Measurements from ENCODE around the gene TNNC1. TPM values are rescaled to one million over a fixed set of nuclear protein-coding genes. Genes with fewer than 3 reads are reported as not detected.

The TNNC1 gene
- polyA plus RNA-seq, 3 donors, result not detected

DNA sequence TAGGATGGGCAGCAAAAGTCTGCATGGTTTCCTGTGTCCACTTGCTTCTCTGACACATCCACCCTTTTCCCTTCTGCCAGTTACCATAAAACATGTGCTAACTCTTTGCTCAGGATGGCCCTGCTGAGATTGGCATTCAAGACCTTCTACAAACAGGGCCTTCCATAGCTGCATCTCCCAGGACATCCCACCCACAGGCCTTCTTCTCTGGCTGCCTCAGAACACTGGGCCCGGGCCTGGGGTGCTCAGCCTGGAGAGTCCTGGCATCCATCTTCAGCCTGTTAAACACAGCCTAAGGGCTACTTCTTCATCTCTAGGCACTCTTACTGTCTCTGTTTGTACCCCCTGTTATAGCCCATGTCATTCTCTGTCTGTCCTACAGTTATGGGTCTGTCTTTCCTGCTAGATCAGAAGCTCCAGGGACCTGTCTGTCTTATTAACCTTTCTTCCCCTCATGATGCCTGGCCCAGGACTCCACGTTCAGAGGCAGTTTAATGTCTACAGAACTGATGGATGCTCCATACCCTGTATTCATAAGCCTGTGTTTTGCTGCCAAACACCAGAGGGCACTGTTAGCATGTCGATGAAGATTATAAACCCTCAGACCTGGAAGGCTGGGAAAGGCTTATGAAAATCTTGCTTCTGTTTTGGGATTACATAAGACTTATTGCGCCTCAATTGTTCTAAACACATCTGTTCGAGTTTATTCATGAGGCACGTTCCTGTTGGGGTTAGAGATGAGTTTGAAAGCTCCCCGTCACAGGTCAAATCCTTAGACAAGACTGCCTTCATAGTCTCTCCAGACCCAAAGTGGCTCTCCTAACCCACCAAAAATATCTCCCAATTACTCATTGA lies 25.5 kb downstream of the TNNC1 start:
- TF ChIP-seq, protein P1, sequence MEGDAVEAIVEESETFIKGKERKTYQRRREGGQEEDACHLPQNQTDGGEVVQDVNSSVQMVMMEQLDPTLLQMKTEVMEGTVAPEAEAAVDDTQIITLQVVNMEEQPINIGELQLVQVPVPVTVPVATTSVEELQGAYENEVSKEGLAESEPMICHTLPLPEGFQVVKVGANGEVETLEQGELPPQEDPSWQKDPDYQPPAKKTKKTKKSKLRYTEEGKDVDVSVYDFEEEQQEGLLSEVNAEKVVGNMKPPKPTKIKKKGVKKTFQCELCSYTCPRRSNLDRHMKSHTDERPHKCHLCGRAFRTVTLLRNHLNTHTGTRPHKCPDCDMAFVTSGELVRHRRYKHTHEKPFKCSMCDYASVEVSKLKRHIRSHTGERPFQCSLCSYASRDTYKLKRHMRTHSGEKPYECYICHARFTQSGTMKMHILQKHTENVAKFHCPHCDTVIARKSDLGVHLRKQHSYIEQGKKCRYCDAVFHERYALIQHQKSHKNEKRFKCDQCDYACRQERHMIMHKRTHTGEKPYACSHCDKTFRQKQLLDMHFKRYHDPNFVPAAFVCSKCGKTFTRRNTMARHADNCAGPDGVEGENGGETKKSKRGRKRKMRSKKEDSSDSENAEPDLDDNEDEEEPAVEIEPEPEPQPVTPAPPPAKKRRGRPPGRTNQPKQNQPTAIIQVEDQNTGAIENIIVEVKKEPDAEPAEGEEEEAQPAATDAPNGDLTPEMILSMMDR (IDR thresholded peaks at IDR 0.05), result peak; percentile 81
- Histone ChIP-seq H3K4me3 (replicated peaks in 1 of 3; ENCODE audit: low read depth in 2 of 3, low read length in 3 of 3) (no peak overlapping the region), H2AFZ (ENCODE audit: insufficient read depth, low read depth, low read length, poor library complexity, severe bottlenecking) (no peak overlapping the region), H3K9me3 (replicated peaks in 1 of 2; ENCODE audit: control insufficient read depth in 1 of 2, insufficient read depth in 1 of 2, low read length in 2 of 2) (no peaks in the 10 kb centered on the region), H3K4me2 (replicated peaks; ENCODE audit: extremely low read depth, low read length, poor library complexity, severe bottlenecking) (no peak overlapping the region), H3K36me3 (replicated peaks in 1 of 2; ENCODE audit: control insufficient read depth in 1 of 2, insufficient read depth in 2 of 2, low read length in 2 of 2) (no peaks in the 10 kb centered on the region), H4K20me1 (ENCODE audit: insufficient read depth, low read length) (no peaks in the 10 kb centered on the region), H3K27ac (ENCODE audit: low read depth in 1 of 2, low read length in 2 of 2) (no peak overlapping the region), H3K4me1 (ENCODE audit: control insufficient read depth in 1 of 2, insufficient read depth in 2 of 2, low read length in 2 of 2) (peaks cover 15 to 20% of the 10 kb centered on the region in 2 donors), H3K9ac (ENCODE audit: insufficient read depth, low read length, poor library complexity, severe bottlenecking) (no peak overlapping the region), H3K79me2 (ENCODE audit: insufficient read depth, low read length) (no peaks in the 10 kb centered on the region), H3K27me3 (ENCODE audit: control insufficient read depth in 2 of 2, insufficient read depth in 2 of 2, low read length in 2 of 2) (no peaks in the 10 kb centered on the region)
- Mint-ChIP-seq H3K27ac (peak overlapping the region in 1 of 7 donors; percentile 18), H3K4me3 (no peak overlapping the region), H3K9me3 (peaks cover 0 to 3% (median 0%) of the 10 kb centered on the region in 7 donors), H3K36me3 (no peaks in the 10 kb centered on the region), H3K27me3 (ENCODE audit: low read depth in 3 of 3) (peaks cover 2 to 8% (median 3%) of the 10 kb centered on the region in 3 donors), H3K4me1 (peaks cover 22% of the 10 kb centered on the region)
- intact Hi-C loops (cut with micrococcal nuclease), result loop anchor here (1.0 to 2.0 kb wide), 2 partner anchors 16 to 19 kb away; partner anchors contain the start of gene SEMA3G (in 1 of the 2)
- 0% methylated on average over 1 of the region's 7 CpGs for WGBS (ENCODE audit: insufficient coverage)
- DNase-seq, result peak; percentile 44 to 63 (median 61)

DNA sequence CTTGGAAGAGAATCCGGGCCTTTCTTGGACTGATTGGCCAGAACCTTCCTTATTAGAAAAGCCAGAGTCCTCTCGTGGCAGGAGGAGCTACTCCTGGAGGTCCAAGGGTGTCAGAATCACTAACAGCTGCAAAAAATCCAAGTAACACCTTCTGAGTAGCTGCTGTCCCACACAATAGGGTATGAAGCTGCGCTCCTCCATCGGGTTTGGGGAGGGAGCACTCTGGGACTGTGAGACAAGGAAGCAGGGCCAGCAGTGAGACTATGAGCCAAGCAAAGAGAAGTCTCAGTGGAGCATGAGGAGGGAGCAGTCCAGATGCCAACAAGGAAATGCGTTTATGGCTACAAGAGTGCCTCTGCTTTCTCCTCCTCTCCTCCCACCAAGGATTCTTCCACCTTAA lies 30.7 kb downstream of the TNNC1 start:
- Histone ChIP-seq H3K4me3 (replicated peaks in 1 of 3; ENCODE audit: low read depth in 2 of 3, low read length in 3 of 3) (no peak overlapping the region), H3K79me2 (ENCODE audit: insufficient read depth, low read length) (no peaks in the 10 kb centered on the region), H3K9ac (ENCODE audit: insufficient read depth, low read length, poor library complexity, severe bottlenecking) (no peak overlapping the region), H2AFZ (ENCODE audit: insufficient read depth, low read depth, low read length, poor library complexity, severe bottlenecking) (no peak overlapping the region), H3K4me2 (replicated peaks; ENCODE audit: extremely low read depth, low read length, poor library complexity, severe bottlenecking) (no peak overlapping the region), H3K36me3 (replicated peaks in 1 of 2; ENCODE audit: control insufficient read depth in 1 of 2, insufficient read depth in 2 of 2, low read length in 2 of 2) (peaks cover 11 to 26% of the 10 kb centered on the region in 2 donors), H3K27ac (ENCODE audit: low read depth in 1 of 2, low read length in 2 of 2) (no peak overlapping the region), H3K9me3 (replicated peaks in 1 of 2; ENCODE audit: control insufficient read depth in 1 of 2, insufficient read depth in 1 of 2, low read length in 2 of 2) (no peaks in the 10 kb centered on the region), H4K20me1 (ENCODE audit: insufficient read depth, low read length) (no peaks in the 10 kb centered on the region), H3K4me1 (ENCODE audit: control insufficient read depth in 1 of 2, insufficient read depth in 2 of 2, low read length in 2 of 2) (no peaks in the 10 kb centered on the region), H3K27me3 (ENCODE audit: control insufficient read depth in 2 of 2, insufficient read depth in 2 of 2, low read length in 2 of 2) (no peaks in the 10 kb centered on the region)
- whole genome bisulfite sequencing (ENCODE audit: insufficient coverage), result 100% methylated on average over 4 of the region's 5 CpGs
- TF ChIP-seq, protein P1 (IDR thresholded peaks at IDR 0.05), result no peak
- H3K27ac Mint-ChIP-seq, result no peak overlapping the region
- DNase-seq, result no peak
- H3K4me1 Mint-ChIP-seq, result no peaks in the 10 kb centered on the region
- H3K27me3 Mint-ChIP-seq (ENCODE audit: low read depth in 3 of 3), result peaks cover 0 to 4% (median 0%) of the 10 kb centered on the region in 3 donors
- H3K36me3 Mint-ChIP-seq, result peaks cover 30 to 44% of the 10 kb centered on the region in 2 donors
- H3K4me3 Mint-ChIP-seq, result no peak overlapping the region
- peaks cover 0 to 2% (median 0%) of the 10 kb centered on the region in 7 donors for H3K9me3 Mint-ChIP-seq
- intact Hi-C loops (cut with micrococcal nuclease), result no loop called here
